GM06990 (cell line): ENCODE measurements around the gene GSTA4.

Source experiments
- DNase-seq: peaks from one replicate; pipeline ENCODE4 v3.0.0-alpha.2; 2011; ENCODE audit not compliant: insufficient read length; ENCODE audit errors: extremely low read depth
- H3K27me3 ChIP-seq: replicated peaks from 2 replicates; pipeline ENCODE4 v1.6.0; 2011; ENCODE audit warnings: low read length; ENCODE audit not compliant: control insufficient read depth, insufficient read depth
- H3K36me3 ChIP-seq: 2 replicates; pipeline ENCODE4 v1.5.1; 2011; ENCODE audit warnings: low read length; ENCODE audit not compliant: control insufficient read depth, insufficient read depth
- H3K4me3 ChIP-seq: replicated peaks from 2 replicates; pipeline ENCODE4 v1.5.1; 2011; ENCODE audit warnings: low read depth, mild to moderate bottlenecking, control low read depth, low read length
- TF ChIP-seq, protein P1 (sequence below): IDR thresholded peaks from 2 replicates; pipeline ENCODE4 v1.5.1; 2011; ENCODE audit warnings: low read length, control low read depth, mild to moderate bottlenecking, inconsistent platforms; ENCODE audit not compliant: insufficient read depth, poor library complexity, severe bottlenecking

The GSTA4 gene

DNA sequence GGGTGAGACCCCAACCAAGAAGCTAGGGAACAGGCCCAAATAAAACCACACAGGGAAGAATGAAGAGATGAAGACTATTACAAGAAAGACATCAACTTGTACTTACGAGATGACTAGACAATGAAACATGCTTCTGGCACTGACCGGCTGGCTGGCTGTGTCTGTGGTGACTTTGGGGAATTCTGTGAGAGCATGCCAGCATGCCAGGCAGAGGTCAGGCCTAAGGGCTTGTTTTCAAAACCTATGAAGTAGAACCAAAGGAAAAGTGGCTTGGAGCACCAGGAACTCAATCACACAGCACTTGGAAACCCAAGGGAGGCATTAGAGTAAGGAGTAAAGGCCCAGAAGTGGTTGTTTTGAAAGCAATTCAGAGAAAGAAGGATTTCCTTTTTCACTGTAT, 57.2 kb downstream of the GSTA4 start:
- Histone ChIP-seq H3K4me3 (no peak overlapping the region), H3K27me3 (no peaks in the 10 kb centered on the region; the same call in 1 of the 2 replicates), H3K36me3 (no peaks in the 10 kb centered on the region)
- TF ChIP-seq, protein P1, sequence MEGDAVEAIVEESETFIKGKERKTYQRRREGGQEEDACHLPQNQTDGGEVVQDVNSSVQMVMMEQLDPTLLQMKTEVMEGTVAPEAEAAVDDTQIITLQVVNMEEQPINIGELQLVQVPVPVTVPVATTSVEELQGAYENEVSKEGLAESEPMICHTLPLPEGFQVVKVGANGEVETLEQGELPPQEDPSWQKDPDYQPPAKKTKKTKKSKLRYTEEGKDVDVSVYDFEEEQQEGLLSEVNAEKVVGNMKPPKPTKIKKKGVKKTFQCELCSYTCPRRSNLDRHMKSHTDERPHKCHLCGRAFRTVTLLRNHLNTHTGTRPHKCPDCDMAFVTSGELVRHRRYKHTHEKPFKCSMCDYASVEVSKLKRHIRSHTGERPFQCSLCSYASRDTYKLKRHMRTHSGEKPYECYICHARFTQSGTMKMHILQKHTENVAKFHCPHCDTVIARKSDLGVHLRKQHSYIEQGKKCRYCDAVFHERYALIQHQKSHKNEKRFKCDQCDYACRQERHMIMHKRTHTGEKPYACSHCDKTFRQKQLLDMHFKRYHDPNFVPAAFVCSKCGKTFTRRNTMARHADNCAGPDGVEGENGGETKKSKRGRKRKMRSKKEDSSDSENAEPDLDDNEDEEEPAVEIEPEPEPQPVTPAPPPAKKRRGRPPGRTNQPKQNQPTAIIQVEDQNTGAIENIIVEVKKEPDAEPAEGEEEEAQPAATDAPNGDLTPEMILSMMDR, result no peak
- DNase-seq, result no peak

DNA sequence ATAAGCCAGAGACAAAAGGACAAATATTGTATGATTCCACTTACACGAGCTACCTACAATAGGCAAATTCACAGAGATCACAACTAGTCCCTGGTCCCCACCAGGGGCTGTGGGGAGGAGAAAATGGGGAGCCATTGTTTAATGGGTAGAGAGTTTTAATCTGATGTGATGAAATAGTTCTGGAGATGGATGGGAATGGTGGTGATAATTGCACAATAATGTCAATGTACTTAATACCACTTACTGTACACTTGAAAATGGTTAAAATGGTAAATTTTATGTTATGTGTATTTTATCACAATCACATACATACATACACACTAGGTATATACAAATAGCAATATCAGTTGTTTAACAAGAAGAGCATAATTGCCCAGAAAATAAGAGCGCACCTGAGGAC, 61.3 kb downstream of the GSTA4 start:
- no peaks in the 10 kb centered on the region for H3K36me3 ChIP-seq
- no peak overlapping the region for H3K4me3 ChIP-seq
- no peak for DNase-seq
- no peaks in the 10 kb centered on the region; the same call in 1 of the 2 replicates for H3K27me3 ChIP-seq
- TF ChIP-seq, protein P1, result no peak

DNA sequence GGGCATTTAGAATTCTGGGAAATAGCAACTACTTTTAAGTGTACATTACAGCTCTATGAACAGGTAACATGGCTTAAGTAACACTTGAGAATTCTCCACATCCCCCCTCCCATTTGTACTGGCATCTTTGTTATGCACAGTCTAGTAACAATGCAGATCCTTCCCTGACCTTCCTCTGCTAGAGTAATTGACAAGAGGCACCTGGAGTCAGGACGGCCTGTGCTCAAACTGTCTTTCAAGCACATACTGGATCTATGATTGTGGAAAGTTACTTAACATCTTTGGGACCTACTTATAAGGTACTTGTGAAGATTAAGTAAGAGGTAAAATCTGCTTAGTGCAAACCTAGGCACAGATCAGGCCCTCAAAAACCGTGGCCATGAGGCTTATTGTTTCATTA, 63.7 kb downstream of the GSTA4 start:
- TF ChIP-seq, protein P1, result no peak
- H3K36me3 ChIP-seq, result no peaks in the 10 kb centered on the region
- H3K27me3 ChIP-seq, result no peaks in the 10 kb centered on the region; the same call in 1 of the 2 replicates

DNA sequence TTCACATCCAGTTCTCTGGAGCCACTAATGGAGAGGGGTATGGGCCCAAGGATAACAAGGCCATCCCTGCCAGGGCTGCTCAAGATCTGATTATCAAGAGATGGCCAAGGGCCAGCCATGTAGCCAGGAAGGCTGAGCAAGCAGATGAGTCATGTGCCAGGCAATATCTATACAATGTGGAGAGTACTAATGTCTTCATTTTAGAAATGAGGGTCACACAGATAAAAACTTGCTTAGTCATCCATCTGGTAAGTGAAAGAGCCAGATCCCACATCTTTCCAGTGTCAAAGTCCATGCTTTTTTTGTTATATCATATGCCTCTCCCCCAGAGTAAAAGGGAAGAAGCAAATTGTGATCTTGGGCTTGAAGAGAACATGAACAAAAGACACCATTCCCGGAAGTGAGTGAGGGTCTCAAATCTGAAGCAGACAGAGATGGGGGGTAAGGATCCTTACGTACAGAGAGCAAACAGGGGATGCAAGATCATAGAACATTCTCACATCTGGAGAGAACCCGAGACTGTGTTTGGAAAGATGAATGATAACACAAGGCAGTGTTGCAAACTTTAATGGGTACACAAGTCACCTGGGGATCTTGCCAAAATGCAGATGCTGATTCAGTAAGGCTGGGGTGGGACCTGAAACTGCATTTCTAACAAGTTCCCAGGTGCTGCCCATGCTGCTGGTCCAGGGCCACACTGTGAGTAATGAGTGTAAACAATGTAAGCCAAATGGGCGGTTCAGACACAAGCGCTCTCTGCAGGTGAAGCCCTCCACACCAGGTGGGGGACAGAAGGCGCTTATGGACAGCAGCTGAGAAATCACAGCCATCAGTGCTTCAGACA, 65.5 kb downstream of the GSTA4 start:
- no peak overlapping the region for H3K4me3 ChIP-seq
- no peaks in the 10 kb centered on the region for H3K36me3 ChIP-seq
- no peaks in the 10 kb centered on the region for H3K27me3 ChIP-seq
- DNase-seq, result no peak
- TF ChIP-seq, protein P1, result no peak

More for the DNA sequence above, 63.7 kb downstream of the GSTA4 start:
- DNase-seq, result no peak
- H3K4me3 ChIP-seq, result no peak overlapping the region
